Measurements from ENCODE around the gene RBMS2.

- no peak for TF ChIP-seq POLR2A (IDR thresholded peaks at IDR 0.05)
- TF ChIP-seq CTCF (IDR thresholded peaks at IDR 0.05), result no peak
Observed at GRCh38 chr12:56571121-56571520, 49.5 kb downstream of the RBMS2 start.

Data from uterus (tissue), 2 donors.